ENCODE data around the gene AHSP.
"Not testable (repeated sequence)": the region's sequence is repeated elsewhere in the genome, so short reads cannot be mapped to it uniquely, and the experiment has no call there.

Gene AHSP, protein sequence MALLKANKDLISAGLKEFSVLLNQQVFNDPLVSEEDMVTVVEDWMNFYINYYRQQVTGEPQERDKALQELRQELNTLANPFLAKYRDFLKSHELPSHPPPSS

DNA sequence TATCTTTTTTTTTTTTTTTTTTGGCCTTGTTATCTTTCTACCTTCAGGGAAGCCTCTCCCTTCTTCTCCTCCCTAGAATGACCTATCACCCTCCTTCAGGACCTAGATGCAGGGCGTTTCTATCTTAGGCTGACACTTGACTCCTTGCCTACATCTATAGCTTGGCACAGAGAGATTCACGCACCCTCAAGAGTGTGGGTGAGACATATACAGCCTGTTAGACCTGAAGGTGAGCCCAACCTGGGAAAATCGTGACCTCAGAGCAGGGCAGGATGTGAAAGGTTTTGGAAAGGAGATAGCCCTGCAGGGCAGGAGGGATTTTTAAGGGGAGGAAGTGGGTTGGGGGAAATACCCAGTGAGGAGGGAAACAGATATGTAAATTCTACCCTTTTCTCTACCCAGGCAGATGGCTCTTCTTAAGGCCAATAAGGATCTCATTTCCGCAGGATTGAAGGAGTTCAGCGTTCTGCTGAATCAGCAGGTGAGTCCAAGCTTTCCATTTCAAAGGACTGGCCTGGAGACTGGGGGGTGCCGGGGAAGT lies at the start of gene AHSP:
Gene AHSP (plus strand): TSS at position 167 of the 541 bp plus-strand sequence. CDS start 240 bp downstream, at position 407.
- FAIRE-seq: no peak

DNA sequence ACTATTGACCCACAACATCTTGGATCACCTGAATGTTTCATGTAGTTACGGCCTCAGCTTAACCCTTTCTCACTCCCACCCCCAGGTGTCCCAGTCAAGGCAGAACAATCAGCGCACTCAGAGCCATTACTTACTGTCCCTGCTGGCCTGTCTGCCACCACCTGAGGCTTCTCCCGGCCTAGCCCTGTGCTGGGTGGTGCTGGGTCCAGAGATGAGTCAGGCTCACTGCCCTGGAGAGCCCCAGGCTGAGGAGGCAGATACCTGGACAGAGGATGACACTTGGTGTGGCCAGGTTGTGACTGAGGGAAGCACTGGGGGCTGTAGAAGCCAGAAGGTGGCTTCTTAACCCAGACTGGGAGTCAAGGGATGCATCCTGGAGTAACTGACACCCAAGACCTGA lies 48.7 kb upstream of the AHSP start:
- FAIRE-seq: no peak

DNA sequence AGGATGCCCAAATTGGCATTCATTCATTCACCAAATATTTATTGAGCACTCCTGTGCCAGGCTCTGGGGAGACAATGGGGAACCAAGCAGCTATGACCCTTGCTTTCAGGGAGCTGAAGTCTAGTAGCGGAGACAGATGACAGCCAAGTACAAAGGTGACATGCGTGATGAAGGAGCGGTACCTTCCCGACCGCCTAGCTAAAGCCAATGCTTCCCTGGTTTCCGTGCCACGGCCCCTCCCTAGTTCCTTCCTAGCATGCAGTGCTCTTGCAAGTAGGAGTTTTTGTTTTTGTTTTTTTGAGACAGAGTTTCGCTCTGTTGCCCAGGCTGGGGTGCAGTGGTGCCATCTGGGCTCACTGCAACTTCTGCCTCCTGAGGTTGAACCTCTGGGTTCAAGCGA lies 47.9 kb upstream of the AHSP start:
- FAIRE-seq: no peak

DNA sequence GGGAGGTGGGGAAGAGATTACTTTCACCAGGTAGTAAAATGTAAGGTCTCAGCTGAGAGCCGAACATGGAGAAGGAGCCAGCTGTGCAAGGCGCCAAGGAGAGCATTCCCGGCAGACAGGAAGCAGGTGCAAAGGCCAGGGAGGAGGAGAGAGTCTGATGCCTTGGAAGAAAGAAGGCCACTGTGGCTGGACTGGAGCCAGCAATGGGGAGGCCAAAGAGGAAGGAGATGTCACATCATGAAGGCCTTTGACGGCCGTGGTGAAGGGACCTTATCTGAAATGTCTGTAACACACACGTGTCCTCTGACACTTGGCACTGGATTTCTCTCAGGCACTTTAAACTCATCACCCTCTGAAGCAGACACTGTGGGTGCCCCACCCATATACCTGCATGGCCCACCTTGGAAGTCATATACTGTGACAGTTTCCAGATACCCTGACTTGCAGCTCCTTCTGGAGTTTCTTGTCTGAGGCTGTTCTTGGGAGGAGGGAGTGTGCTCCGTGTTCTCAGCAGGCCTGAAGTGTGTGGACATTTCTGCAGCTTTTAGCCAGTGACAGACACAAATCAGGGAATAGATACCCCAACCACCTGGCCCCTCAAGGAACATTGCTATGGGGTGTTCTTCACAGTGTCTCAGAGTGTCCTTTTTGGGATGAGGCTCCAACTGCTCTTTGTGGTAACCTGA lies 46.7 kb upstream of the AHSP start:
- no peak for FAIRE-seq

DNA sequence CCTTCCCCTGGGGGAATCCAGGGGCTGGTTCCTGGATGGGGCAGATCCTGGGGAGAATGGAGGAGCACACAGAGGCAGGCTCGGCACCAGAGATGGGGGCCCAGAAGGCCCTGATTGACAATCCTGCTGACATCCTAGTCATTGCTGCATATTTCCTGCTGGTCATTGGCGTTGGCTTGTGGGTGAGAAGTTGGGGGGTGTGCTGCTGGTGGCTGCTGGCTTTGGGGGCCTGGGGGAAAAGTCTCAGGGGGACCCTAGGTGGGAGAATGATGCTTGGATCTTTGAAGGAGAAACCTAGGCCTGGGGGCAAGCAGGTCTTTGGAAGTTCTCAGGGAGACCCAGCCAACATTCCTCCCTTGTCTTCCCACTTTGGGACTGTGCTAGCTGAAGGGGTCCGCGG lies 44.6 kb upstream of the AHSP start, which contains the start of gene SLC5A2:
Gene SLC5A2 (plus strand): TSS at position 43 of the 400 bp plus-strand sequence. CDS start 14 bp downstream, at position 57.
- no peak for FAIRE-seq

DNA sequence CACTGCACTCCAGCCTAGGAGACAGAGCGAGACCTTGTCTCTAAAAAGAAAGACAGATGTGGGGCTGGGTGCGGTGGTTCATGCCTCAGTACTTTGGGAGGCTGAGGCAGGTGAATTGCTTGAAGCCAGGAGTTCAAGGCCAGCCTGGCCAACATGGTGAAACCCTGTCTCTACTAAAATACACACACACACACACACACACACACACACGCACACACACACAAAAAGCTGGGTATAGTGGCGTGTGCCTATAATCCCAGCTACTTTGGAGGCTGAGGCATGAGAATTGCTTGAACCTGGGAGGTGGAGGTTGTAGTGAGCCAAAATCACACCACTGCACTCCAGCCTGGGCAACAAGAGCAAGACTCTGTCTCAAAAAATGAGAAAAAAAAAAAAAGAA lies 43.7 kb upstream of the AHSP start:
- FAIRE-seq: not testable (repeated sequence)

DNA sequence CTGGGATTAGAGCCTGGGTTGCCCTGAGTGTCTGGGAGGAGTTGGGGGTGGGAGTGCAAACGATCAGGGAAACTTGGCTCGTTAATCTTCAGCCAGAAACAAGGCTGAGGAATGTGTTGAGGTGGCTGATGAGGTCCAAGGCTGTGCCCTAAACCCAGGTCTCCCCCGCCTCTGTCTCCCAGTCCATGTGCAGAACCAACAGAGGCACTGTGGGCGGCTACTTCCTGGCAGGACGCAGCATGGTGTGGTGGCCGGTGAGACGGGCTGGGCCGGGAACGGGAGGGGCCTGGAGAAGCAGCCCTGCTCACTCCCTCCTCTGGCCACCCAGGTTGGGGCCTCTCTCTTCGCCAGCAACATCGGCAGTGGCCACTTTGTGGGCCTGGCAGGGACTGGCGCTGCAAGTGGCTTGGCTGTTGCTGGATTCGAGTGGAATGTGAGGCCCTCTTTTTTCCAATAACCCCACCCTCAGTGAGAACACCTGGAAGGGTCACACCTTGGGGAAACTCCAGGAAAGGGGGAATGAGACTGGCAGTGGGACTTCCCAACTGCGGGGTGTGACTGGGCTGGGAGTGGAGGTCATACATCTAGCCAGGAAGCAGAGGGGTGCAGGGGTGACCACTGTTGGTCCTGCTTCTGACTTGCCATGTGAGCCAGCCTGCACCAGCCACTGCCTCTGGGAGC lies 43.1 kb upstream of the AHSP start:
- FAIRE-seq: no peak

DNA sequence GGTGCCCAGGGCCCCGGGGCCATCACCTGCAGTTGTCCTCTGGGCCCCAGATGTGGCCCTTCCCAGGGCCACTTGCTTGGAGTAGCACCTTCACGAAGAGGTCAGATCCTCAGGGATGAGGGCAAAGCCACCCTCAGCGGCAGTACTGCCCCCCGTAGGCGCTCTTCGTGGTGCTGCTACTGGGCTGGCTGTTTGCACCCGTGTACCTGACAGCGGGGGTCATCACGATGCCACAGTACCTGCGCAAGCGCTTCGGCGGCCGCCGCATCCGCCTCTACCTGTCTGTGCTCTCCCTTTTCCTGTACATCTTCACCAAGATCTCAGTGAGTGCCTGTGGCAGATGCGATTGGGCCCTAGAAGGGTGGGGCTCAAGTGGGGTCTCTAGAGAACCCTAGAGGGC lies 42.1 kb upstream of the AHSP start:
- FAIRE-seq: no peak

DNA sequence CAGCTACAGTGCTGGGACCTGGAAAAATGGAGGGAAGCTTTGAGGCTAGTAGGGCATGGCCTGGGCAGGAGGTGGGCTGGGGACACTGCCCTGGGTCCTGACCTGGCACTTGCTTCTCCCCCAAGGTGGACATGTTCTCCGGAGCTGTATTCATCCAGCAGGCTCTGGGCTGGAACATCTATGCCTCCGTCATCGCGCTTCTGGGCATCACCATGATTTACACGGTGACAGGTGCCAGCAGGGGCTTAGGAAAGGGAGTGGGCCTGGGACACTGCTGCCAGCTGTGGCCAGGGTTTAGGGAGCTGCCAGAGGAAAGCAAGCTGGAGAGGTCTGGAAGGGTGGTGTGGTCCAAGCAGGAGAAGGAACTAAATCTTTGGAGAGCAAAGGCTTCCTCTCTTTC lies 41.7 kb upstream of the AHSP start:
- FAIRE-seq: no peak

DNA sequence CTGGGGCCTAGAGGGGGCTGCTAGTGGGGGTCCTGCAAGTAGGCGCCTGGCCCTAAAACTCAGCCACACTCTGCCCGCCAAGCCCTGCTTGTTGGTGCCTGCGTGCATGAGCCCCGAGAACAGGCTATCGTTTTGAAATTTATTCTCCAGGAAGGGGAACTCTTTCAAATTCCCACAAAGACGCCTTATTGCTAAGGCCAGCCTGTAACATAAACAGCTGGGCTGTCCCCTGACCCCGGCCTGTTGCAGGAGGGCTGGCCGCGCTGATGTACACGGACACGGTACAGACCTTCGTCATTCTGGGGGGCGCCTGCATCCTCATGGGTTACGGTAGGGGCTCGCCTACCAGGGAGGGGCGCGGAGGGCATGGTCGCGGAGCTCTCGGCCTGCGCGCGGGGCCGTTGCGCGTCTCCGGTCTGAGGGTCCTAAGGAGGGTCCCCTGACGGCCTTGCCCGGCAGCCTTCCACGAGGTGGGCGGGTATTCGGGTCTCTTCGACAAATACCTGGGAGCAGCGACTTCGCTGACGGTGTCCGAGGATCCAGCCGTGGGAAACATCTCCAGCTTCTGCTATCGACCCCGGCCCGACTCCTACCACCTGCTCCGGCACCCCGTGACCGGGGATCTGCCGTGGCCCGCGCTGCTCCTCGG lies 40.5 kb upstream of the AHSP start:
- FAIRE-seq: no peak

DNA sequence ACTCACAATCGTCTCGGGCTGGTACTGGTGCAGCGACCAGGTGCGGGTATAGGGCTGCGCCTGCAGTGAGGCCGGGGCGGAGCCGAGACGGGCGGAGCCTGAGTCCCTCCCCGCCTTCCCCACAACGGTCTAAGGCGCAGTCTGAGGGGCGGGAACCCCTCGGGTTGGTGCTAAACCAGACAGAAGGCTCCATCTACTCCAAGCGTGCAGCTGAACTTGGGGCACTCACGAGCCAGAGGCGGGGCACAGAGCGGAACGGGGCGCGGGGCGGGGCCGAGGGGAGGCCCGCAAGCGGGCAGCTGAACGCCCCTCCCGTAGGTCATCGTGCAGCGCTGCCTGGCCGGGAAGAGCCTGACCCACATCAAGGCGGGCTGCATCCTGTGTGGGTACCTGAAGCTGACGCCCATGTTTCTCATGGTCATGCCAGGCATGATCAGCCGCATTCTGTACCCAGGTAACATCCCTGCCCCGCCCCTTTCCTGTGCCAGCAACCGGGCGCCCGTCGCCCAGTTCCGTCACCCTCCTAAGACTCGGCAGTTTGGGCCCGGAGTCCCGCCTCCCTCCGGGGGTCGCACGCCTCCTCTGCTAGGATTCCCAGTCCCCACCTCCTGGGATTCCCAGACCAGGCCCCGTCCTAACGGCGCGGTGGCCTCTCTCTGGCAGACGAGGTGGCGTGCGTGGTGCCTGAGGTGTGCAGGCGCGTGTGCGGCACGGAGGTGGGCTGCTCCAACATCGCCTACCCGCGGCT lies 39.8 kb upstream of the AHSP start:
- FAIRE-seq: no peak

DNA sequence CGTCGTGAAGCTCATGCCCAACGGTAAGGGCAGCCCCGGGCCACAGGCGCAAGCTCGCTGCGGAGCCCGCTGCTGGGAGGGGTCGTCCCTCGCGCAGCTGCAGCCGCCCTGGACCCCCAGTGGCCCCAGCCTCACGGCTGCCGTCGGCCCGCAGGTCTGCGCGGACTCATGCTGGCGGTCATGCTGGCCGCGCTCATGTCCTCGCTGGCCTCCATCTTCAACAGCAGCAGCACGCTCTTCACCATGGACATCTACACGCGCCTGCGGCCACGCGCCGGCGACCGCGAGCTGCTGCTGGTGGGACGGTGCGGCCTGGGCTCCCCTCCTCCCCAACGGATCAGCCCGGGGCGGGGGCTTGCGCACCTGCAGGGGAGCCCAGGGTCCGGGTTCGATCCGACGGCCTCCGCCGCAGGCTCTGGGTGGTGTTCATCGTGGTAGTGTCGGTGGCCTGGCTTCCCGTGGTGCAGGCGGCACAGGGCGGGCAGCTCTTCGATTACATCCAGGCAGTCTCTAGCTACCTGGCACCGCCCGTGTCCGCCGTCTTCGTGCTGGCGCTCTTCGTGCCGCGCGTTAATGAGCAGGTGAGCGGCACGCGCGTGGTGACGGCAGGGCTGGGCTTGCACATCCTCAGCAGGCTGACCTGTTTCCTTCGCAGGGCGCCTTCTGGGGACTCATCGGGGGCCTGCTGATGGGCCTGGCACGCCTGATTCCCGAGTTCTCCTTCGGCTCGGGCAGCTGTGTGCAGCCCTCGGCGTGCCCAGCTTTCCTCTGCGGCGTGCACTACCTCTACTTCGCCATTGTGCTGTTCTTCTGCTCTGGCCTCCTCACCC lies 39.0 kb upstream of the AHSP start:
- no peak for FAIRE-seq

DNA sequence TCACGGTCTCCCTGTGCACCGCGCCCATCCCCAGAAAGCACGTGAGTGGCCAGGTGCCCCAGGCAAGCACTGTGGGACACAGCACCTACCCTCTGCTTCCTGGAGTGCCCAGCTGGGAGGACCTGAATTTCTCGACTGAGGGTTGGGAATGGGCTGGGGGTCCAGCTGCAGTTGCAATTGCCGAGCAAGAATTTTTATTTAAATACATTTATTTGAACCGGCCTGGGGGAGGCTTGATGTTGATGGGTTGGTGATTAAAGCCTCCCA lies 38.5 kb upstream of the AHSP start:
- no peak for FAIRE-seq

DNA sequence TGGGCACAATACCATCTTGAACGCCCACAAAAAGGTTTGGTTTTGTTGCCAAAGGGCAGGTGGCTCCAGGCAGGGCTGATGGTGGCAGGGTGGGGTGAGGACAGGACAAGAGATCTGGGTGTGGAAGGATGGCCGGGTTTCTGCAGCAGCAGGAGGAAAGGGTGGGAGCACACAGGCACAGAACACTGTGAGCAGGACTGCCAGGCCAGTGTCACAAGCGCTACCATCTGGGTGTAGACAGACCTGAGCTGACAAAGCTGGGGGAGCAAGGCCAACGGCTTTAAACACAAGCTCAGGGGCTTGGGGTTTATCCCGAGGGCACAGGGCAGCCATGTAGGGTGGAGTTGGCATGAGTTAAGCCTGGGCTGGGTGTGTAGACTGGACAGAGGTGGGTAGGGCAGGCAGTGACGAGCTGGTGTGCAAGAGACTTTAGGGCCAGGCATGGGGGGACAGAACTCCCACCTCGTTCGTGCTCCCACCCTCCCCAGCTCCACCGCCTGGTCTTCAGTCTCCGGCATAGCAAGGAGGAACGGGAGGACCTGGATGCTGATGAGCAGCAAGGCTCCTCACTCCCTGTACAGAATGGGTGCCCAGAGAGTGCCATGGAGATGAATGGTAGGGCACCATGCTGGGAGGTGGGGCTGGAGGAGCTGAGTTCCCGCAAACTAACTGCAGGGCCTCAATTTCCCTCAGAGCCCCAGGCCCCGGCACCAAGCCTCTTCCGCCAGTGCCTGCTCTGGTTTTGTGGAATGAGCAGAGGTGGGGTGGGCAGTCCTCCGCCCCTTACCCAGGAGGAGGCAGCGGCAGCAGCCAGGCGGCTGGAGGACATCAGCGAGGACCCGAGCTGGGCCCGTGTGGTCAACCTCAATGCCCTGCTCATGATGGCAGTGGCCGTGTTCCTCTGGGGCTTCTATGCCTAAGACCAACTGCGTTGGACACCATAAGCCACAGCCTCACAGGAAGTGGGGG lies 37.8 kb upstream of the AHSP start:
- no peak for FAIRE-seq

DNA sequence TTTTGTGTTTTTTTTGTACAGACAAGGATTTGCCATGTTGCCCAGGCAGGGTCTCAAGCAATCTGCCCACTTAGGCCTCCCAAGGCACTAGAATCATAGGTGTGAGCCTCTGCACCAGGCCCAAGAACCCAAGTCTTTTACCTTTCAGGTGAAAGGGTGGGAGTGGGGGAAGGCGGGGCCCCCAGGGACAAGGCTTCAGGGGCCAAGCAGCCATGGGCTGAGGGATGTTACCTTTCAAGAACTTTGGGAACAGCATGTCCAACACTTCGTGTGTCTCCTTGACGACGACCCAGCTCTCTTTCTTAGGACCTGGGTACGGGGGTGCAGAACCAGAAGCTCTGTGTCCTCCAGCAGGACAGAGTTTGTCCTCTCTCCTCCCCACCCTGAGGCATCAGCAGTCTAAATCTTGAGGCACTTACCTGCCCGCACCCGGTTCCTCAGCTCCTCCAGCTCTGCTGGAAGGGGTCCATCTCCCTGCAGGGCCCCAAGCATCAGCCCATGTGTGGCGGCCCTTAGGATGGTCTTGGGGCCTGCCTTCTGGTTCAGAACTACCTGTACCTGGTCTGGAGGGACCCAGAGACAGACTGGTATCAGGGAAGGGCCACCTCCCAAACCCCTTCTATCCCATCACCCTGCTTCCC lies 35.8 kb upstream of the AHSP start:
- no peak for FAIRE-seq

DNA sequence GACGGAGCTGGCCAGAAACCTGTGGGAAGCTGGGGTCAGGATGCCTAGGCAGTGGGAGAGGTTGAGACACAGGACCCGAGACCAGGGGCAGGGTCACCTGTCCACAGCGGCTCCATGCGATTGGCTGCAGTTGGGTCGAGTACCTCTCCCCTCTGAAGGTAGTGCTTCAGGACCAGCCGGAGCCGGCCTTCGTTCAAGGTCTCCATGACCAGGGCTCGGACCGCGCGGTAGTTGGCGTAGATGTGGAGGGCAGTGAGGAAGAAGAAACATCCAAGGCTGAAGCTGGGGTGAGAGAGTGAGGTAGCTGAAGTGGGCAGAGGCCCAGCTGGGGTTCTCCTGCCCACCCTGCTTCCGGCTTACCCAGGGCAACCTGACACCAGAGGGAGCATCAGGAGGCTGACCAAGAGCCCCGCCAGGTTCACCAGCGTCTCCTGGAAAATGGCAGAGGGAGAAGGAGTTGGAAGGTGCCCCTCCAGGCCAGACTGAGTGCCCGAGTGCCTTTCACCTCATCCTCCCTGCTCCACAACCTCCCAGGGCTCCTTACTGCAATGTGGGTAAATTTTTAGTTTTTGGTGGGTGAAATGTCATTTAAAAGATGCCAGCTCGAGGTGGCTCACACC lies 34.1 kb upstream of the AHSP start:
- FAIRE-seq: no peak

DNA sequence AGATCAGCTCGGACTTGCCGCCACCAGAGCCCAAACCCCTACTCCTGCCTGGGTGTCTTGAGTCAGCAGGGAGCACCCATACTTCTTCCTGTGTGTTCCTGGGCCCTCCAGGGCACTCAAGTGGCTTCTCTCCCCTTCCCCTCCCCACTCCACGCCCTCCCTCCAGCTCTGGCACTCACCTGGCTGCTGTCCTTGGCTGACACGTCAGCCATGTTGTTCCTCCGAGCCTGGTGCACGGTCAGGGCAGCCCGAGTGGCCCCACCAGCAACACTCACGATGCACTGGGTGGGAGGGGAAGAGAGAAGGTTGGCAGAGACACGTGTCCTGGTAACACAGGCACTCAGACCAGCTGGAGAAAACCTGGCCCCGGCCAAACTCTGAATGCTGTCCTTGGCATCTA lies 31.0 kb upstream of the AHSP start:
- no peak for FAIRE-seq

DNA sequence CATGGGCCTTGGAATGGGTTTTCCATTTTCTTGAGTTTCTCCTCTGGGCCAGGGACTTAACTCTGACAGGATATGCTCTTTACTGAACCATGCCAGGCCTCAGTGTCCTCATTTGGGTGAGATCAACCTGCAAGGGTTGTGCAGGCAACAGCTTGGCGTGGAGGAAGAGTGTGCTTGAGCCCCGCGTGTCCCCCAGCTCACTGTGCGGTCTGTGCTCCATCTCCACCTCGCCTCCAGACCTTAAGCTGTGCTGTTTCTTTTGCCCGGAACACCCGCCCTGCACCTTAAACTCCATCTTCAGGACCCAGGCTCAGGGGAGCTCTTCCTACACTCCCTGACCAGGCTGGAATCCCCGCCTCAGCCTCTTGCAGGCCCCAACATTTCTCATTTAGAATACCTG lies 29.2 kb upstream of the AHSP start:
- FAIRE-seq: no peak

DNA sequence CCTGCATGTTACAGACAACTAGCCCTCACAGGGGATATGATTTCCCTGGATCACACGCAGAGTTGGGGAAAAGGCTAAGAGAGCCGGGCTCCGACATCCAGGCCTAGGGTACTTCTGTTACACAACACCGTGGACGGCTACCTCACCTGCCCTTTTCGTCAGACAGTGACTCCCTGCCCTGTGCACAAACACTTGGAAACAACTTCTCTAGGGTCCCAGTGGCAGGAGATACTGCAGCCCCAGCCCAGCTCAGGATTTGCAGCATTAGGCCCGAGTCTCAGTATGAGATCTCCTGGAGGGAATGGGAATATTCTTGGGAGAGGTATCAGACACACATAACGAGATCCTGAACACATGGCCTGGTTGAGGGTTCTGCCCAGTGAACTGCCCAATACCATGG lies 27.8 kb upstream of the AHSP start:
- FAIRE-seq: no peak

Data from islet of Langerhans (tissue), 1 donor.